GM13977 (cell line): ENCODE results near the gene TRNP1.
A peak's percentile ranks its signal among the peaks of the same experiment; 100 is the strongest.

Experiments
- DNase-seq: peaks from one replicate; pipeline ENCODE4 v3.0.0; 2012; ENCODE audit warnings: low spot score
- CTCF ChIP-seq: IDR thresholded peaks from 2 replicates; pipeline ENCODE4 v1.5.1; 2012; ENCODE audit warnings: mild to moderate bottlenecking, control low read depth; ENCODE audit not compliant: insufficient read depth; ENCODE audit errors: extremely low read depth, missing control alignments
- in situ Hi-C: fragments of 300-500 bp; cut with MboI; formaldehyde crosslinking; loops from one replicate; pipeline ENCODE4 v1.12.0; 2022; ENCODE audit warnings: low sequenced_read_pairs, low pct_unique_long_range_greater_than_20kb, mixed read lengths, inconsistent platforms; ENCODE audit not compliant: unreplicated experiment

TRNP1 gene

GRCh38 chr1:26959722-26960624 is 33.5 kb upstream of the TRNP1 start, which contains the start of gene KDF1:
KDF1 (minus strand) TSS chr1:26960468; CDS start chr1:26952380, 8,088 bp downstream.
- peak; percentile 47 for DNase-seq
- no peak for TF ChIP-seq CTCF
- in situ Hi-C loops: no loop called here

GRCh38 chr1:26960625-26960966 is 32.9 kb upstream of the TRNP1 start:
- no peak for DNase-seq
- TF ChIP-seq CTCF: no peak
- in situ Hi-C loops: no loop called here

GRCh38 chr1:26961826-26962225 is 31.7 kb upstream of the TRNP1 start:
- DNase-seq: no peak
- no peak for TF ChIP-seq CTCF
- in situ Hi-C loops: no loop called here

- TF ChIP-seq CTCF: no peak
- in situ Hi-C loops: no loop called here
Observed at GRCh38 chr1:26965213-26965612, 28.3 kb upstream of the TRNP1 start.

GRCh38 chr1:26965628-26966027 is 27.9 kb upstream of the TRNP1 start:
- TF ChIP-seq CTCF: no peak
- in situ Hi-C loops: no loop called here
- DNase-seq: no peak

More at GRCh38 chr1:26965213-26965612, 28.3 kb upstream of the TRNP1 start:
- DNase-seq: no peak

GRCh38 chr1:26970810-26971209 is 22.7 kb upstream of the TRNP1 start:
- in situ Hi-C loops: no loop called here
- TF ChIP-seq CTCF: no peak
- no peak for DNase-seq

- no peak for TF ChIP-seq CTCF
- in situ Hi-C loops: no loop called here
- no peak for DNase-seq
Observed at GRCh38 chr1:26971590-26971989, 21.9 kb upstream of the TRNP1 start.
